H9 (cell line): ENCODE measurements around the gene ID4. TPM values are rescaled to one million over a fixed set of nuclear protein-coding genes. Genes with fewer than 3 reads are reported as not detected.

Experiments used
- DNase-seq: peaks from one replicate; pipeline ENCODE4 v3.0.0-alpha.2; 2017
- H2AFZ ChIP-seq: one replicate; pipeline ENCODE4 v1.6.1; 2013; ENCODE audit warnings: mild to moderate bottlenecking, low read length, control low read depth, moderate library complexity
- H2AK5ac ChIP-seq: 2 replicates; pipeline ENCODE4 v1.6.1; 2013; ENCODE audit warnings: low read length, control low read depth, mixed read lengths; ENCODE audit not compliant: insufficient read length
- H2BK120ac ChIP-seq: one replicate; pipeline ENCODE4 v1.6.1; 2013; ENCODE audit warnings: low read depth, mild to moderate bottlenecking, low read length, control low read depth, inconsistent platforms; ENCODE audit not compliant: poor library complexity, severe bottlenecking
- H2BK12ac ChIP-seq: 2 replicates; pipeline ENCODE4 v1.6.1; 2013; ENCODE audit warnings: low read length, control low read depth, mixed read lengths, low read depth; ENCODE audit not compliant: insufficient read length
- H2BK15ac ChIP-seq: 2 replicates; pipeline ENCODE4 v1.6.1; 2013; ENCODE audit warnings: low read depth, low read length, control low read depth
- H2BK20ac ChIP-seq: one replicate; pipeline ENCODE4 v1.6.1; 2013; ENCODE audit warnings: low read depth, mild to moderate bottlenecking, low read length, control low read depth, inconsistent platforms; ENCODE audit not compliant: poor library complexity, severe bottlenecking
- H2BK5ac ChIP-seq: 2 replicates; pipeline ENCODE4 v1.6.1; 2013; ENCODE audit warnings: low read length, control low read depth, mixed read lengths; ENCODE audit not compliant: insufficient read length
- H3K14ac ChIP-seq: 2 replicates; pipeline ENCODE4 v1.6.1; 2013; ENCODE audit warnings: low read length, control low read depth; ENCODE audit not compliant: insufficient read depth
- H3K18ac ChIP-seq: 2 replicates; pipeline ENCODE4 v1.6.1; 2013; ENCODE audit warnings: low read depth, mild to moderate bottlenecking, mixed read lengths, low read length, control low read depth; ENCODE audit not compliant: insufficient read length
- H3K23ac ChIP-seq: 2 replicates; pipeline ENCODE4 v1.6.1; 2013; ENCODE audit warnings: low read length, control low read depth, mixed read lengths, low read depth; ENCODE audit not compliant: insufficient read length
- H3K23me2 ChIP-seq: 2 replicates; pipeline ENCODE4 v1.6.1; 2013; ENCODE audit warnings: low read depth, mild to moderate bottlenecking, mixed read lengths, low read length, control low read depth; ENCODE audit not compliant: insufficient read length, poor library complexity, severe bottlenecking
- H3K27ac ChIP-seq: 2 replicates; pipeline ENCODE4 v1.5.1; 2013; ENCODE audit warnings: low read length, control low read depth, mixed read lengths, low read depth; ENCODE audit not compliant: insufficient read length
- H3K27me3 ChIP-seq: 2 replicates; pipeline ENCODE4 v1.6.1; 2013; ENCODE audit warnings: low read length, control low read depth, inconsistent platforms; ENCODE audit not compliant: insufficient read depth
- H3K4ac ChIP-seq: 2 replicates; pipeline ENCODE4 v1.6.1; 2013; ENCODE audit warnings: low read depth, mild to moderate bottlenecking, control low read depth, inconsistent platforms, low read length, moderate library complexity
- H3K4me1 ChIP-seq: 2 replicates; pipeline ENCODE4 v1.6.1; 2013; ENCODE audit warnings: low read length, control low read depth, inconsistent platforms; ENCODE audit not compliant: insufficient read depth
- H3K4me2 ChIP-seq: 2 replicates; pipeline ENCODE4 v1.6.1; 2013; ENCODE audit warnings: low read length, control low read depth, mixed read lengths; ENCODE audit not compliant: insufficient read length, insufficient read depth
- H3K56ac ChIP-seq: 2 replicates; pipeline ENCODE4 v1.6.1; 2013; ENCODE audit warnings: low read depth, mild to moderate bottlenecking, mixed read lengths, low read length, control low read depth; ENCODE audit not compliant: insufficient read length
- H3K79me1 ChIP-seq: 2 replicates; pipeline ENCODE4 v1.6.1; 2013; ENCODE audit warnings: low read depth, mild to moderate bottlenecking, moderate library complexity, low read length, control low read depth, inconsistent platforms; ENCODE audit not compliant: insufficient read depth, poor library complexity, severe bottlenecking
- H3K79me2 ChIP-seq: 2 replicates; pipeline ENCODE4 v1.6.1; 2013; ENCODE audit warnings: low read length, control low read depth, inconsistent platforms; ENCODE audit not compliant: insufficient read depth
- H3K9ac ChIP-seq: 2 replicates; pipeline ENCODE4 v1.6.1; 2013; ENCODE audit warnings: low read length, control low read depth, mixed read lengths; ENCODE audit not compliant: insufficient read length; ENCODE audit errors: extremely low read depth
- H3K9me3 ChIP-seq: one replicate; pipeline ENCODE4 v1.6.1; 2013; ENCODE audit warnings: low read depth, low read length, inconsistent platforms; ENCODE audit not compliant: control insufficient read depth
- H3T11ph ChIP-seq: one replicate; pipeline ENCODE4 v1.6.1; 2013; ENCODE audit warnings: mild to moderate bottlenecking, low read length, control low read depth, inconsistent platforms
- H4K20me1 ChIP-seq: one replicate; pipeline ENCODE4 v1.6.1; 2013; ENCODE audit not compliant: control insufficient read depth, insufficient read length, insufficient read depth
- H4K5ac ChIP-seq: 2 replicates; pipeline ENCODE4 v1.6.1; 2013; ENCODE audit warnings: low read depth, mild to moderate bottlenecking, mixed read lengths, low read length, control low read depth; ENCODE audit not compliant: insufficient read length
- H4K8ac ChIP-seq: replicated peaks from 2 replicates; pipeline ENCODE4 v1.6.1; 2013; ENCODE audit warnings: low read length, control low read depth, mixed read lengths, low read depth; ENCODE audit not compliant: insufficient read length
- H4K91ac ChIP-seq: 2 replicates; pipeline ENCODE4 v1.6.1; 2013; ENCODE audit warnings: low read depth, mild to moderate bottlenecking, moderate library complexity, mixed read lengths, low read length, control low read depth; ENCODE audit not compliant: insufficient read length
- H3K27ac Mint-ChIP-seq, 3 experiments: 2 replicates in 2 of 3; 3 replicates in 1 of 3; pipeline ENCODE4 v1.8.0; 2020 to 2021; ENCODE audit warnings: mixed read lengths in 3 of 3, mild to moderate bottlenecking in 1 of 3, moderate library complexity in 1 of 3
- H3K27me3 Mint-ChIP-seq: 2 replicates; pipeline ENCODE4 v1.8.0; 2021; ENCODE audit warnings: low read depth, mild to moderate bottlenecking, moderate library complexity, mixed read lengths
- H3K36me3 Mint-ChIP-seq, 3 experiments: 2 replicates in 2 of 3; 3 replicates in 1 of 3; pipeline ENCODE4 v1.8.0; 2020 to 2021; ENCODE audit warnings: low read depth in 3 of 3, mixed read lengths in 3 of 3; ENCODE audit not compliant: insufficient read depth in 1 of 3
- H3K4me1 Mint-ChIP-seq, 2 experiments: 2 replicates each; pipeline ENCODE4 v1.8.0; 2020; ENCODE audit warnings: mixed read lengths in 2 of 2
- H3K4me3 Mint-ChIP-seq, 2 experiments: 2 replicates in 1 of 2; 3 replicates in 1 of 2; pipeline ENCODE4 v1.8.0; 2020 to 2021; ENCODE audit warnings: mild to moderate bottlenecking in 2 of 2, mixed read lengths in 2 of 2, moderate library complexity in 1 of 2
- H3K9me3 Mint-ChIP-seq, 2 experiments: 2 replicates in 1 of 2; 3 replicates in 1 of 2; pipeline ENCODE4 v1.8.0; 2020; ENCODE audit warnings: mild to moderate bottlenecking in 2 of 2, mixed read lengths in 2 of 2, moderate library complexity in 1 of 2
- CTCF ChIP-seq: fragments of 200-600 bp; sonication (generic); conservative IDR thresholded peaks from 3 replicates; pipeline ENCODE4 v1.8.0; 2021; ENCODE audit warnings: antibody characterized with exemption, mild to moderate bottlenecking
- WGBS: extraction: QIAGEN DNeasy Blood & Tissue Kit; methylation state at CpG from one replicate; pipeline ENCODE4 v1.1.7; 2013; ENCODE audit warnings: missing lambda C conversion rate, low lambda C conversion rate, mixed read lengths; ENCODE audit not compliant: insufficient read length; ENCODE audit errors: extremely low coverage; 5-methylcytosine and 5-hydroxymethylcytosine counted together
- total RNA-seq: library from RNA; stranded (reverse); gene quantifications from 2 replicates; pipeline ENCODE4 v1.2.1, GENCODE V29; 2021

The ID4 gene
- total RNA-seq, 1 experiment from 2014 or later: 14.0 TPM

GRCh38 chr6:19796452-19796851 is 40.7 kb upstream of the ID4 start:
- Mint-ChIP-seq H3K9me3 (peaks cover 8 to 23% of the 10 kb centered on the region in 2 experiments; a peak in 4 of 5 replicates), H3K27ac (no peak overlapping the region; a peak in 1 of 7 replicates)
- WGBS: no CpG with 5 or more reads among the region's 2 CpGs

More at GRCh38 chr6:19796452-19796851, 40.7 kb upstream of the ID4 start:
- no peak overlapping the region for H3K9ac ChIP-seq
- Mint-ChIP-seq H3K4me3 (no peak overlapping the region), H3K27me3 (no peaks in the 10 kb centered on the region), H3K36me3 (peaks cover 0 to 32% (median 9%) of the 10 kb centered on the region in 3 experiments; a peak in 4 of 7 replicates), H3K4me1 (peaks cover 6 to 7% of the 10 kb centered on the region in 2 experiments)
- no peak overlapping the region for H4K5ac ChIP-seq
- no peak for TF ChIP-seq CTCF
- no peak overlapping the region for H3K14ac ChIP-seq
- no peak overlapping the region for H3K23ac ChIP-seq
- H4K8ac ChIP-seq: no peak overlapping the region
- no peaks in the 10 kb centered on the region for H3K27me3 ChIP-seq
- H2BK15ac ChIP-seq: no peak overlapping the region
- no peaks in the 10 kb centered on the region for H3K9me3 ChIP-seq
- DNase-seq: no peak
- no peak overlapping the region for H3K4ac ChIP-seq
- no peaks in the 10 kb centered on the region for H3K23me2 ChIP-seq
- no peak overlapping the region for H3T11ph ChIP-seq
- H3K4me1 ChIP-seq: no peaks in the 10 kb centered on the region
- no peaks in the 10 kb centered on the region for H4K20me1 ChIP-seq
- no peak overlapping the region for H3K56ac ChIP-seq
- H3K4me2 ChIP-seq: no peak overlapping the region
- H2BK12ac ChIP-seq: no peak overlapping the region
- no peak overlapping the region for H3K27ac ChIP-seq
- no peak overlapping the region for H2BK120ac ChIP-seq
- H2BK5ac ChIP-seq: no peak overlapping the region
- H2BK20ac ChIP-seq: no peak overlapping the region
- no peak overlapping the region for H3K18ac ChIP-seq
- no peak overlapping the region for H2AFZ ChIP-seq
- H2AK5ac ChIP-seq: no peak overlapping the region
- no peak overlapping the region for H4K91ac ChIP-seq
- no peaks in the 10 kb centered on the region; the same call in 1 of the 2 replicates for H3K79me2 ChIP-seq
- no peaks in the 10 kb centered on the region for H3K79me1 ChIP-seq
